Activated B cell treated with CpG ODN at 0.5 μM for 24 hours (primary cell): ENCODE results near the gene MTPN. TPM values are rescaled to one million over a fixed set of nuclear protein-coding genes. Genes with fewer than 3 reads are reported as not detected.
A peak's percentile ranks its signal among the peaks of the same experiment; 100 is the strongest.

Experiments
- ATAC-seq: fragments of 200-7000 bp; cut with Tn5 transposase; one replicate; pipeline ENCODE4 v1.10.0; 2021; ENCODE audit warnings: low read depth, mild to moderate bottlenecking, moderate library complexity
- CTCF ChIA-PET: fragments of 350-600 bp; sonication (Branson Sonifier 250); formaldehyde crosslinking; loops from one replicate; lab custom pipeline; 2021; ENCODE audit warnings: antibody characterized with exemption; lab: Charles Lee
- POLR2A ChIA-PET: fragments of 350-600 bp; sonication (Branson Sonifier 250); formaldehyde crosslinking; loops from one replicate; lab custom pipeline; 2021; ENCODE audit warnings: antibody characterized with exemption; lab: Charles Lee
- DNase-seq: peaks from one replicate; pipeline ENCODE4 v3.0.0; 2022
- H3K27ac Mint-ChIP-seq: one replicate; pipeline ENCODE4 v1.8.0; 2020; ENCODE audit warnings: mixed read lengths
- H3K27me3 Mint-ChIP-seq: one replicate; pipeline ENCODE4 v1.8.0; 2021; ENCODE audit warnings: mixed read lengths
- H3K36me3 Mint-ChIP-seq: one replicate; pipeline ENCODE4 v1.8.0; 2021; ENCODE audit warnings: low read depth, mixed read lengths
- H3K4me1 Mint-ChIP-seq: one replicate; pipeline ENCODE4 v1.8.0; 2021; ENCODE audit warnings: mixed read lengths
- H3K4me3 Mint-ChIP-seq: one replicate; pipeline ENCODE4 v1.8.0; 2020; ENCODE audit warnings: mild to moderate bottlenecking, mixed read lengths
- H3K9me3 Mint-ChIP-seq: one replicate; pipeline ENCODE4 v1.8.0; 2020; ENCODE audit warnings: mixed read lengths
- CTCF ChIP-seq: fragments of 200-600 bp; IDR thresholded peaks from one replicate; pipeline ENCODE4 v1.8.0; 2022; ENCODE audit warnings: antibody characterized with exemption, mild to moderate bottlenecking
- intact Hi-C: fragments of 100-400 bp; cut with micrococcal nuclease; formaldehyde crosslinking; loops from one replicate; pipeline ENCODE4 v1.15.1; 2024
- total RNA-seq: library from RNA; stranded (reverse); gene quantifications from 2 replicates; pipeline ENCODE4 v1.2.3, GENCODE V29; 2022

Gene MTPN
- total RNA-seq, 1 donor from 2014 or later = 137 TPM

DNA sequence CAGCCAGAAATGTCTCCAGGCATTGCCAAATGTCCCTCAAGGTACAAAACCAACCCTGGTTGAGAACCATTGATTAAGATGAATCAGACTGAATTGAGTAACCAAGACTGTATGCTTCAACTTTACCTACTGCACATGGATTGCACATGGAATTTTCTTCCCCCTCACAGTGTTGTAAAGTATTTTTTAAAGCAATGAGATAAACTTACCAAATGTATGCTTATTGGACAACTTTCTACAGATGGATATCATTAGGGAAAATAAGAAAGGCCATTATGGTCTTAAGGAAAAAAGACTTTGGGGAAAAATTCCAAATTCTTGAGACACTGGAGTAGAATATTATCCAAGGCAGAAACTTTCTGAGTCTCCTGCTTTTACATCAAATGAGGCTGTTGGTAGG lies 20.9 kb upstream of the MTPN start:
- ChIA-PET POLR2A (no interaction called here), CTCF (interaction anchor here (2.0 kb wide), 1 partner anchor 11 kb away, joined by 14 read pairs; no protein-coding TSS in a partner anchor)
- TF ChIP-seq CTCF = no peak
- DNase-seq = no peak
- Mint-ChIP-seq H3K27me3 (no peaks in the 10 kb centered on the region), H3K9me3 (peaks cover 7% of the 10 kb centered on the region), H3K27ac (no peak overlapping the region), H3K4me1 (peaks cover 18% of the 10 kb centered on the region), H3K4me3 (no peak overlapping the region), H3K36me3 (no peaks in the 10 kb centered on the region)
- no peak for ATAC-seq
- intact Hi-C loops = no loop called here

DNA sequence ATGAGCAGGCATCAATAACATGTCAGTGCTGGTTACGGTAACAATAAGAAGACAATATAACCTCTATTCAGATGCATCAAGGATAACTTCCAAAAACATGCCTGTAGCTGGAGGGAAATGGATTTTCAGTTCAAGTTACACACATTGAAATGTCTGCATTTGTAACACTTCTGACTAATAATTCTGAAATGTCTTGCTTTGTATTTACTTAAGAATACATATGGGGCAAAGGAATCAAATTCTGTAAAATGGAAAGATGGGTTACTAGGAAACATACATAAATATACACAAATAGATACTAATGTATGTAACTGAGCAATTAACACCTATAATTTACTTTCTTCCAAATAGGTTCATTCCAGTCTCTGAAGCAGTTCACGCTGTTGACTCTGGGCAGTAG lies 18.6 kb upstream of the MTPN start:
- TF ChIP-seq CTCF = no peak
- POLR2A ChIA-PET = no interaction called here
- no peaks in the 10 kb centered on the region for H3K27me3 Mint-ChIP-seq
- DNase-seq (no peak), ATAC-seq (no peak)
- intact Hi-C loops = no loop called here
- H3K4me3 Mint-ChIP-seq = no peak overlapping the region
- CTCF ChIA-PET = no interaction called here
- H3K36me3 Mint-ChIP-seq = no peaks in the 10 kb centered on the region
- H3K4me1 Mint-ChIP-seq = peaks cover 23% of the 10 kb centered on the region
- no peak overlapping the region for H3K27ac Mint-ChIP-seq
- peaks cover 5% of the 10 kb centered on the region for H3K9me3 Mint-ChIP-seq

DNA sequence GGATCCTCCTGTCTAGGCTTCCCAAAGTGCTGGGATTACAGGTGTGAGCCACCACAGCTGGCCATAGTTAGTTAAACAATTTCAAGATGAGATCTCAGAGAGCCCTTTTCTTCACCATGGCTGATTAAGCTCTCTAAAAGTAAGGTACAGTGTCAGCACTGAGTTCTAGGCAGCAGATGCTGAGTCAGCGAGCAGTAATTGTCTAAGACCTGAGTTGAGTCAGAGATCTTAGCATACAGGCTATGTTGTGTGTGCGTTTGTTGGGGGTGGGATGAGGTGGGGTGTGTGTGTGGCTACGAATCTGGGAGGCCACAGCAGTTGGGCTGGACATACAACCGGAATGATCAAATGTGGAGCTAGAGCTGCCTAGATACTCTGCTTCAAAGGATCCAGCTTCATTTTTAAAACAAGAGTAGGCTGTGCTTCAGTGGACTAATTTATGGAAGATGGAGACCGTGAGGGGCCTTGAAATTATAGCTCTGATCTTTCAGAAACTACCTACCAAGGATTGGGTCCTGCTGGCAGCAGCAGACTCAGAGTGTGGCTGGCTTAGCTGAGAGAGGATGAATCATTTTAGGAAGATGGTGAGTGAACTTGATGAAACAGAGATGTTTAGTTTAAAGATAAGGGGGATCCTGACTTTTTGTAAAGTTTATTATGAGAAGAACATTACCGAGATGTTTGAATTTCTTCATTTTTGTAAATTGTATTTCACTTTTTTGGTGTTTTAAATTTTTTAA lies 17.5 kb upstream of the MTPN start:
- intact Hi-C loops = loop anchor here (1.0 kb wide), 1 partner anchor 14 kb away; no protein-coding TSS in a partner anchor
- Mint-ChIP-seq H3K4me3 (no peak overlapping the region), H3K27me3 (no peaks in the 10 kb centered on the region), H3K9me3 (no peaks in the 10 kb centered on the region), H3K36me3 (no peaks in the 10 kb centered on the region), H3K27ac (peak overlapping the region; percentile 4), H3K4me1 (peaks cover 31% of the 10 kb centered on the region)
- DNase-seq (no peak), ATAC-seq (no peak)
- TF ChIP-seq CTCF = no peak
- CTCF ChIA-PET = interaction anchor here (1.0 kb wide), 1 partner anchor 13 kb away, joined by 3 read pairs; no protein-coding TSS in a partner anchor
- POLR2A ChIA-PET = no interaction called here

GRCh38 chr7:135993950-135994349 lies 16.8 kb upstream of the MTPN start:
- Mint-ChIP-seq H3K9me3 (no peaks in the 10 kb centered on the region), H3K4me1 (peaks cover 31% of the 10 kb centered on the region), H3K36me3 (no peaks in the 10 kb centered on the region), H3K27me3 (no peaks in the 10 kb centered on the region), H3K4me3 (peak overlapping the region; percentile 38), H3K27ac (peak overlapping the region; percentile 41)
- ChIA-PET CTCF (interaction anchor here (1.0 kb wide), 1 partner anchor 14 kb away, joined by 3 read pairs; no protein-coding TSS in a partner anchor), POLR2A (no interaction called here)
- TF ChIP-seq CTCF = no peak
- intact Hi-C loops = loop anchor here (1.0 kb wide), 1 partner anchor 14 kb away; no protein-coding TSS in a partner anchor
- ATAC-seq (peak; percentile 45), DNase-seq (no peak)

DNA sequence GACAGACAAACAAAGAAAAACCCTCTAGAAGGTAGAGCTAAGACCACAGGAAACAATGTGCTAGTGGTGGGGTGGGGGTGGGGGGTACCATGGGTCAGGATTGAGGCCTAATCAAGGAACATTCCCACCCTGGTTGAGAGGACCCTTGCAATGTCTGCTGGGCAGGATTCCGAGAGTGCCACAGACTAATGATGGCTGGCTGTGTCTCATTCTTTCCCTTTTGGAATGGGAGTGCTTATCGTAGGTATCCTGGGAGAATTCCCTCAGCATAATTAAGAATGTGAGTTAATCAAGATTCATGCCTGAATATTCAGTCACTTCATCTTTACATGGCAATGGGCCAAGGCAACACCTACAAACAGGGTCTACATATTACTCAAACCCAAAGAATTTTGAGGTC lies 14.7 kb upstream of the MTPN start:
- Mint-ChIP-seq H3K9me3 (no peaks in the 10 kb centered on the region), H3K4me3 (no peak overlapping the region), H3K4me1 (peaks cover 31% of the 10 kb centered on the region), H3K27me3 (no peaks in the 10 kb centered on the region), H3K27ac (no peak overlapping the region), H3K36me3 (no peaks in the 10 kb centered on the region)
- TF ChIP-seq CTCF = no peak
- ChIA-PET CTCF (interaction anchor here (0.7 kb wide), 1 partner anchor 17 kb away, joined by 3 read pairs; no protein-coding TSS in a partner anchor), POLR2A (interaction anchor here (0.8 kb wide), 1 partner anchor 19 kb away, joined by 4 read pairs; no protein-coding TSS in a partner anchor)
- intact Hi-C loops = no loop called here
- ATAC-seq = no peak
- no peak for DNase-seq
